ENCODE results near the gene KCNJ12.

KCNJ12 gene

GRCh38 chr17:21368545-21369246, 7.5 kb upstream of the KCNJ12 start:
- DNase-seq, result peak; percentile 26

GRCh38 chr17:21369395-21369794, 6.8 kb upstream of the KCNJ12 start:
- no peak for DNase-seq

- DNase-seq, result no peak
These were observed 5.7 kb upstream of the KCNJ12 start for GRCh38 chr17:21370430-21370829.

DNA sequence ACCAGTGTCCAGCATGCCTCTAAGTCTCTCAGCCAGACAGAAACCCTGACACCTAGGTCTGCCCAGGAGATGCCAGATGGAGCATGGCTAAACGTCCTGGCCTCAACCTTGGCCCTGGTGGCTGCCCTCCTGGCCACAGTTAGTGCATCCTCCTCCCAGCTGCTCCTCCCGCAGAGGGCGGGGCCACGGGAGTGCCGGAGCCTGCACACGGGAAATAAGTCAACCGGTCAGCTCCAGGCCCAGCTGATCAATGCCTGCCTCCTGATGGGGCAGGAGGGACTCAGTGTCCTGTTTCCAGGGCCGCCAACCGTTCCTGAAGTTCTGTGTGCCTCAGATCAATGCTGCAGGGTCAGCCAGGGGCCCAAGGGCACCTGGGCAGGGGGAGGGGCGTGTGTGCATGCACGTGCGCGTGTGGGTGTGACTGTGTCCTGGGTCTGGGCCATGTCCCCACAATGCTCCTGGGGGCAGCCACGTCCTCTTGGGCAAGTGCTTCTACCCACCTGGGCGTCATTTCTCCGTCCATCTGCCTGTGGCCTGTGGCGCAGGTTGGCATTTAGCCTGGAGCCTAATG, 4.6 kb upstream of the KCNJ12 start:
- DNase-seq, result no peak

- no peak for DNase-seq
These were observed 3.8 kb upstream of the KCNJ12 start for GRCh38 chr17:21372256-21372954.

- DNase-seq, result no peak
These were observed 3.1 kb upstream of the KCNJ12 start for GRCh38 chr17:21373036-21373435.

DNA sequence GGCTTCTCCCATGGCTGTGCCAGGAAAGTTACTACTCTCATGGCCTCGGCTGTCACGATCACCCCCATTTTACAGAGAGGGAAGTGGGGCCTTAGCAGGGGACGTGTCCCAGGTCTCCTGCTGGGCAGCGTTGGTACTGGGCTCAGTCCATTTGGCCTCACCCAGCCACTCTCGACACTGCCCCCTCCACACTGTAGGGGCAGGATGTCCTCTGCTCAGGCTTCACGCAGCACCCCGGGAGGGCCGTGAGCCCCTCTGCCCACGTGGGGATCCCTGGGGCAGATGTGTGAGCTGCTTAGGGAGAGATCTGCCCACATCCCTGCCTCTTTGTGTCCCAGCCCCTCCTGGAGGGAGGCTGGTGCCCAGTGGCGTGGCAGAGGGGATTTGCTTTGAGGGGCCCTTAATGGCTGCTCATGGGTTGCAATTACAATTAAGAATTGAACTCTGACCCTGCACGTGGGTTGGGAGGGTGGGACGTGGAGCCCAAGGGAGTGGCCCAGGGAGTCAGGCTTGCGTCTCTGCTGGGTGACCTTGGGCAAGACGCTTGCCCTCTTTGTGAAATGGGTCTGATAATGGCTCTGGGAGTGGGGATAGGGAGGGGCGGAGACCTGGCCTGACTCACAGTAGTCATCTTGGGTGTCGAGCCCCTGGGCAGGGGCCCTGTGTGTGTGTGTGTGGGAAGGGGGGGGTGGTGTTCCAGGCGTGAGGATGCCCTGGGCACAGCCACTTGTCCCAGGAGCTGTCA, 2.3 kb upstream of the KCNJ12 start:
- no peak for DNase-seq

GRCh38 chr17:21374441-21375161, 1.6 kb upstream of the KCNJ12 start:
- DNase-seq, result no peak

DNA sequence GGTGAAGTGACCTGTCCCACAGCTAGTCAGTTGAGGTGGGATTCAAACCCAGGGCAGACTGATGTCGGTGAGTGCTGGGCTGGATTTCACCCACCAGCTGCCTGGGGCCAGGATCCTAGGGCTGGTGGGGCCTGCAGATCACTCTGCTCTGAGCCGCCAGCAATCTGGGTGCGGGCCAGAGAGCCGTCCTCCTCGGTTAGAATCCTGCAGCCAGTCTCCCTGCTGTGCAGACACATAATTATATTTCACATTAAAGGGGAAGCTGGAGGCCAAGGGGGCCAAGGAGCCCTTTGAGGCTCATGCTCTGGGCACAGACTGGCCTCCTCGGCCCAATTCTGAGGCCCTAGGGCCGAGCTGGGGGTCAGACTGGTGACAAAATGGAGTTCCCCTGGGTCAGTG, 996 bp upstream of the KCNJ12 start:
- no peak for DNase-seq

DNA sequence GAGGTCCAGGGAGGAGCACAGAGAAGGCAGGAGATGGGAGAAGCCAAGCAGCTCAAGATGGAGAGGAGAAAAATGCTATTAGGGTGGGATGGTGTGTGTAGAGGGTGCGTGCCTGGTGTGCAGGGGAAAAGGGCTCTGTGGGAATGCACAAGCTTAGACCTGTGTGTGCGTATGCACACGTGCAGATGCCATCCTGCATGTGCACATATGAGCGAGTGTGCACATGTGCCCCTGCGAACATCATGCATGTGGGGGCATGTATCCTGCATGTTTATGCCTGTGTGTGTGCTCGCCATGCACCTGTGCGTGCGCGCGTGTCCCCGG, 438 bp upstream of the KCNJ12 start:
- DNase-seq, result peak; percentile 32

- peak; percentile 6 for DNase-seq
These were observed 868 bp downstream of the KCNJ12 start for GRCh38 chr17:21376759-21377690.

DNA sequence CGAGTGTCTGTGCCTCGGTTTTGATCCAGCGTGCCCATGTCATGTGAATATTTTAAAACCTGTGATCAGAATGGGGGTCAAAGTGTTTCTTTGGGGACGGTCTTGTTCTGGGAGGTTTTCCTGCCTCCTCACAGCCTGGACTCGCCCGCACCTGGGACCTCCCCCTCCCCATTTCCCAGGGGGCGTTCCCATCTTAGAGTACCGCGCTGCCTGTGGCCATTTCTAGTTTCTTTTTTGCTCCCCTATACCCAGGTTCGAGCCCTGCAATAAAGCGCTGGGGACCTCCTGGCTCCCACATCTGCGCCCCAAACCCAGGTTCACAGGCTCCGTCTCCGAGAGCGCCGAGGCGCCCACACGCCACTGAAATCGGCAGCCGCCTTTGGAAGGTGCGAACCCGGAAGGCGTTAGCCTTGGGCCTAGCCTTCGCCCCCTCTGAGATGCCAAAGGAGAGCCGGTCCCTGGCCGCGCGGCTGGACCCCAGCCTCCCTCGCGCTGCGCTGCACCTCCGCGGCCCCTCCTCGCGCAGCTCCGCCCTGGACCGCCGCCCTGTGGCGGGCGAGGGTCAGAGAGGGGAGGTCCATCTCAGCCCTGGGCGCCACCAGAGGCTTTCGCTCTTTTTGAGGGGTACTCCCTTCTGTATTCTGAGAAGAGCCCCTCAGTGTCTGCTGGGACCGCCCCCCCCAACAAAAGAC, 1.7 kb downstream of the KCNJ12 start:
- DNase-seq, result no peak

DNA sequence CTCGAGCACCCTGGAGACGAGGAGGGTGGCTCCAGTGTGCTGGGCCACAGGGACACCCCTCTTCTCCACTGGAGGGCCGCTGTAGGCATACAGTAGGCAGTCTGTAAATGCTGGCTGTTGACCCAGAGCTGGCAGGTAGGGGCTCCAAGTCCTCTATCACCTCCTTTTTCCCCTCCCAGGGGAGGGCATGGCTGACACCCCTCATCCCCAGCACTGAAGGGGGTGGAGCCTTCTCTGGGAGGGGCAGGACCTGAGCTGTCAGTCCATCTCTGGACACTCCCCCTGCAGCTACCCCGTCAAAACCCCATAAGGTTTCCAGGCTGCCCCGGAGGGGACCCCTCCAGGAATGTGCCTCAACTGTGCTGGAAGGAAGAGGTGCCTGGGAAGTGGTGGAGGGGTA, 2.4 kb downstream of the KCNJ12 start:
- no peak for DNase-seq

DNA sequence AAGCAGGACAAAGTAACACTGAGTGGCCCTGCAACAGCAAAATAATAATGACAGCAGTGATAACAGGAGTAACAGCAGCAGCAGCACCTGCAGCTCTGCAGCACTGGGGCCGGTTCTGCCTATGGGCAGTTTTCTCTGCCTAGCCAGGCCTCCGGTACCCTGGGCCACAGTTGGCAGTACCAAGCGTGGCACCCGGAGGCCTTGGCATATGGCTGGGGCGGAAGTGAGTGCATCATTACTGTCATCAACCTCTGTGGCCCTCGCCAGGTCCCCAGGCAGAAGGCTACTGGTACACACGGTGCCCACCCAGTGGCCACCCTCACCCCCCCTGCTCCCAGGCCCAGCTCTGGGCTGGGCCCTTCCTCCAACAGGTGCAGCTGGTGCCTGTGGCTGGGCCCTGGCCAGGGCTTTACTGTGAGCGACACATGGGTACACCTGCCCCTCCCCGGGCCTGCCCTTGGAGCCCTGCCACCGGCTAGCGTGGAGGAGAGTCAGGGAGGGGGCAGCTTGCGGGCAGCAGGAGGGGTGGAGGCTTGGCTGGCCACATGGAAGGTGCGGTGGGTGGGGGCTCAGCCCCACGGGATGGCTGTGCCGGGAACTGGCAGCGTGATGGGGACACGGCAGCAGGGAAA, 3.0 kb downstream of the KCNJ12 start:
- no peak for DNase-seq

GRCh38 chr17:21380659-21381058, 4.5 kb downstream of the KCNJ12 start:
- DNase-seq, result no peak

DNA sequence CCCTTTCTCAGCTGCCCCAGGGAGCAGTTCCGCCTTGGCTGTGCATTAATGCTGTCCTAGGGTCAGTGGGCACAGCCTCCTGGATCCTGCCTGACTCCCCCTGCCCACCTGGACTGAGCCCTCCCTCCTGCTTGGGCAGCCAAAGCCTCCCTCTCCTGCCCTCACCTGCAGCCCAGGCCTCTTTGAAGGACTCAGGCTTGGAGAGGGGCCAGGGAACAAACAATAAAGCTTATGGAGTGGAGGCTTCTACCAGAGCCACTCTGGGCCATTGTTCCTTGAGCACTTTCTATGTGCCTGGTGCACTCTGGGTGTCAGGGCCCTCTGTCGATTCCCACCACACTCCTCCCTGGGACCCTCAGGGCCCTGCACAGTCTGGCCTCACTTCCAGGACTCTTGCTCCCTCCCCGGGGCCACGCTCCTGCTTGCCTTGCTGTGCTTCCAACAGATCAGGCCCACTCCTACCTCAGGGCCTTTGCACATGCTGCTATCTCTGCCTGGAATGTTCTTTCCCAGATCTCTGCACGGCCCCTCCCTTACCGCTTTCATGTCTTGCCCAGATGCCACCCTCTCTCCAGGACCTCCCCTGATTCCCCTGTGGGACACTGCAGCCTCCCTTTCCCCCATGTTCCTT, 5.0 kb downstream of the KCNJ12 start:
- DNase-seq, result no peak

GRCh38 chr17:21382560-21383495, 6.7 kb downstream of the KCNJ12 start:
- DNase-seq, result peak; percentile 54

GRCh38 chr17:21385281-21385845, 9.2 kb downstream of the KCNJ12 start:
- no peak for DNase-seq

DNA sequence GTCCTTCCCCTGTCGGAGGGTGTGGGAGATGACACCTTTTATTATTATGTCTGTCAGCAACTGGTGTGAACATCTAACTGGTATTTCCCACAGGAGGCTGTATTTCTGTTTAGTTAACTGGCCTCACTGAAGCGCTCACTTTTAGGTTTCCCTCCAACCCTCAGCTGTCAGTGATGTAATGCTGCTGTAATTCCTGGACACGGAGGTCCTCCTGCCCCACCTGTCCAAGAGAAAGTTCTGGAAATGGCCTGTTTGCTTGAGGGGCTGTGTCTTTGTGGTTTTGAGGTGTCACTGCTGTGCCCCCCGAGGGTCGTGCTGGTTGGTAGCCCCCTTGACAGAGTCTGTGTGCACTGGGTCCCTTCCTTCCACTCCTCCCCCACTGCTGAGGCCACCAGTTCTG, 11.5 kb downstream of the KCNJ12 start:
- no peak for DNase-seq

All from NCI-H2171 treated with DMSO at 0.1 percent for 48 hours (cell line).